ENCODE results near the gene MACROD2. TPM values are rescaled to one million over a fixed set of nuclear protein-coding genes. Genes with fewer than 3 reads are reported as not detected.

MACROD2 gene
- total RNA-seq, 1 experiment from 2014 or later: 3.7 TPM

- H3K27ac ChIP-seq (ENCODE audit: low read depth, low read length): no peak overlapping the region
- ChIA-PET RAD21 (ENCODE audit: low non-redundant PET in 1 of 2, low total read pairs in 2 of 2, uncharacterized antibody in 2 of 2, unreplicated experiment in 2 of 2) (no interaction called here), POLR2A (no interaction called here), CTCF (no interaction called here)
- no peaks in the 10 kb centered on the region for H3K27me3 ChIP-seq (ENCODE audit: insufficient read depth, low read length)
- H3K9me3 ChIP-seq (ENCODE audit: control insufficient read depth in 1 of 2, insufficient read depth in 1 of 2, low read depth in 1 of 2, low read length in 2 of 2): peaks cover 10 to 17% of the 10 kb centered on the region in 2 experiments; a peak in 2 of 4 replicates
- H3K9me2 ChIP-seq (ENCODE audit: insufficient read depth): no peaks in the 10 kb centered on the region
- H4K20me1 ChIP-seq (ENCODE audit: insufficient read depth): no peaks in the 10 kb centered on the region
- H3K4me3 ChIP-seq (replicated peaks in 1 of 2; ENCODE audit: low read depth in 1 of 2, low read length in 2 of 2): no peak overlapping the region
- ATAC-seq (no peak), DNase-seq (ENCODE audit: low read depth, low spot score) (no peak)
- H3K4me2 ChIP-seq (ENCODE audit: low read length): no peak overlapping the region
- intact Hi-C loops (cut with micrococcal nuclease): no loop called here
- H3K4me1 ChIP-seq (ENCODE audit: control insufficient read depth in 1 of 2, insufficient read depth in 2 of 2, low read length in 2 of 2): no peaks in the 10 kb centered on the region
- no peak overlapping the region for H3K9ac ChIP-seq (ENCODE audit: low read length)
- H3K36me3 ChIP-seq (ENCODE audit: control insufficient read depth in 1 of 2, insufficient read depth in 2 of 2, low read length in 2 of 2): no peaks in the 10 kb centered on the region
- no TSS peak for BruUV-seq (replicated peaks)
- TF ChIP-seq POLR2A (IDR thresholded peaks at IDR 0.05; ENCODE audit: borderline replicate concordance, extremely low read depth, insufficient read depth, insufficient read length) (no peak), RAD21 (IDR thresholded peaks at IDR 0.05; ENCODE audit: low read depth) (no peak), MAX (IDR thresholded peaks at IDR 0.05) (no peak), ZNF274 (IDR thresholded peaks at IDR 0.05; ENCODE audit: low read depth, low read length) (no peak), JUND (IDR thresholded peaks at IDR 0.05) (no peak), TCF7L2 (IDR thresholded peaks at IDR 0.05; ENCODE audit: borderline replicate concordance, extremely low read depth, insufficient read depth, insufficient read length) (no peak), CTCF (IDR thresholded peaks at IDR 0.05 in 2 of 3, conservative IDR thresholded peaks at IDR 0.05 in 1 of 3; ENCODE audit: borderline replicate concordance in 1 of 3, insufficient read depth in 1 of 3, low read depth in 2 of 3, low read length in 2 of 3) (no peak), CEBPB (IDR thresholded peaks at IDR 0.05; ENCODE audit: low read depth) (no peak), CBX3 (IDR thresholded peaks at IDR 0.05; ENCODE audit: low read depth) (no peak), ATF3 (IDR thresholded peaks at IDR 0.05) (no peak), ELF1 (IDR thresholded peaks at IDR 0.05; ENCODE audit: borderline replicate concordance, low read depth) (no peak), POLR2AphosphoS5 (IDR thresholded peaks at IDR 0.05; ENCODE audit: low read depth, low read length) (no peak), SP1 (IDR thresholded peaks at IDR 0.05; ENCODE audit: low read depth) (no peak), EZH2 (IDR thresholded peaks at IDR 0.05) (no peak), ZFX (IDR thresholded peaks at IDR 0.05) (no peak), FOSL1 (IDR thresholded peaks at IDR 0.05; ENCODE audit: low read depth) (no peak), ZBTB33 (IDR thresholded peaks at IDR 0.05; ENCODE audit: extremely low read depth, insufficient replicate concordance, low read length) (no peak)
- H2AFZ ChIP-seq (ENCODE audit: low read depth, low read length, poor library complexity, severe bottlenecking): no peak overlapping the region
- H3K79me2 ChIP-seq (ENCODE audit: insufficient read depth, low read length): no peaks in the 10 kb centered on the region
These were observed 1621.3 kb downstream of the MACROD2 start for GRCh38 chr20:15616626-15617025.

All from HCT116 (cell line).